NCI-H187 treated with DMSO at 0.1 percent for 48 hours (cell line): ENCODE results near the gene DYNAP.

ENCODE experiments used
- DNase-seq: peaks from one replicate; lab custom pipeline; 2025; lab: John Stamatoyannopoulos, UW

Gene DYNAP, protein sequence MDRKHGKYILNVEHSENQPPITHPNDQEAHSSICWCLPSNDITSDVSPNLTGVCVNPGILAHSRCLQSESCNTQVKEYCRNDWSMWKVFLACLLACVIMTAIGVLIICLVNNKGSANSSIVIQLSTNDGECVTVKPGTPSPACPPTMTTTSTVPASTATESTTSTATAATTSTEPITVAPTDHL

DNA sequence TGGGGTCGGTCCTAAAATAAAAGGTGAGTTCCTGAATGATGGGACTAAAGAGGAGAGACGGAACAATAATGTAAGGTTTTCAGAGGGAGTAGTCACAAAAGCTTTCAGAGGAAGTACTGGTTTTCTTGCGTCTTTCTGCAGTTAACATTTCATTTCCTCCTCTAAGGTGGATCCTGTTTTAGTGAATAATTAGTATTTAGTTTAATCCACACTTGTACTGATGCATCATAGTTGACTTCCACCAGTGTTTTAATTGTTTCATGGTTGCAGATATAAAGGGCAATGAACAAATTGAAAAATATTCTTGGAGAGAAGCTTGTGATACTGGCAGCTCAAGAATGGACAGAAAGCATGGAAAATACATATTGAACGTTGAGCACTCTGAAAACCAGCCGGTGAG is at the start of gene DYNAP:
Gene DYNAP (plus strand): TSS at position 301 of the 400 bp plus-strand sequence. CDS start 38 bp downstream, at position 339.
- no peak for DNase-seq

DNA sequence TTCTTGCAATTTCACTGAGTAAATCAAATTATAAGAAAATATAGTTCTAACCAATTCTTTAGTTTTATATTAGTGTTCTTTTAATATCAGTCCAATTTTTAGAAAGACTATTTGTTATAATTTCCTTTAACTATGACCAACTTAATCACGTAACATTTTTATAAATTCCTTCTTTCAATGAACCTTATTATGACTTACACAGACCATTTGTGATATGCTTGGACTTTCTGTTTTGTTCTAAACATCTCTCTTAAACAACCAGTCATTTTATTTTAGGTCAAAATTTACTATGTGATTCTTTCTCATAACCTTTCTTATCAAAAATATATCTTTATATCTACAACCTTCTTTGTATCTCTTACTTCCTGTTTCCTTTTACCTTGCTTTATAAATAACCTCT is 39.5 kb upstream of the DYNAP start:
- DNase-seq: no peak

DNA sequence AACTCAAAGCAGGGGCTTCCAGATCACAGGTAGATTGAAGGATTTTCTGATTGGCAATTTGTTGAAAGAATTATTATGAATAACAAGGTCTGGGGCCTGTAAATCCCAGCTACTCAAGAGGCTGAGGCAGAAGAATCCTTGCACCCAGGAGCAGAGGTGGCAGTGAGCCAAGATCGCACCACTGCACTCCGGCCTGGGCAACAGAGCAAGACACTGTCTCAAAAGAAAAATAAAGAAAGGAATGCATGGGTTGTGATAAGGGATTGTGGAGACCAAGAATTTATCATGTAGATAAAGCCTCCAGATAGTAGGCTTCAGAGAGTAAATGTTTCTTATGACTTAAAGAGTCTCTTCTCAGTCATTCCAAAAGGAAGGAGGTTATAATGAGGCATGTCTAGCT is 35.8 kb upstream of the DYNAP start:
- no peak for DNase-seq

DNA sequence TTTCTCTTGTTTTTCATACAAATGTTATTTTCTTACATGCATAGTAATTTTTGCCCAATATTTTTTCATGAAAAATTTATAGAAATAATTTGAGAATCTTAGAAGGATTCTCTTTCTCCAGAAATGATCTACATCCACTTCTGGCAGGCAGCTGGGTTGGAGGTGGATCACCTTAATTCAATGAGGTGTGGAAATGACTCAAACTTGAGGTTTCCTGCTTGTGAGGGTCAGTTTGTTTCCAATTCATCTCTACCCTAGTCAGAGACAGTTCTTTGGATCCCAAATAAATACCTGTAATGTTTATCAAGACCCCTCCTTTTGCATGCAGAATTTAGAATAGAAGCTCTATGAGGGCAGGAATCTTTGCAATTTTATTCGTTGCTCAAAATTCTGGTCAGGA is 35.0 kb upstream of the DYNAP start:
- no peak for DNase-seq

DNA sequence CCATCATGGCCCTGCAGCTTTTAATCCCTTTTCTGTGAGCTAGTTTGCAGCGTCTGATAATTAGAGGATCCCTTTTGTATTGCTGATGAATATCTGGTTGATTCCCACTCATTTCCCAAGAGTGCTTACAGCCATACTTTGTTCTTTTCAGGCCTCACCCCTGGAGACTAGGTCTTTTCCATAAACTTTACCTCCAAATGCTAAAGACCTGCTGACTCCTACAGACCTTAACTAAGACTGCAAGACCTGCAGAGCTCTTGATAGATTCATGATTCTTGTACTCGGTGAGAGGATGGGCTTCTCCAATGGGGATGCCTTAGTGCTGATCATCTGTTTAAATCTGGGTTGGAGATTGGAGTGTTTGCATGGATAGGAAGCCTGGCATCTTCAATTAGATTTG is 33.1 kb upstream of the DYNAP start:
- no peak for DNase-seq

DNA sequence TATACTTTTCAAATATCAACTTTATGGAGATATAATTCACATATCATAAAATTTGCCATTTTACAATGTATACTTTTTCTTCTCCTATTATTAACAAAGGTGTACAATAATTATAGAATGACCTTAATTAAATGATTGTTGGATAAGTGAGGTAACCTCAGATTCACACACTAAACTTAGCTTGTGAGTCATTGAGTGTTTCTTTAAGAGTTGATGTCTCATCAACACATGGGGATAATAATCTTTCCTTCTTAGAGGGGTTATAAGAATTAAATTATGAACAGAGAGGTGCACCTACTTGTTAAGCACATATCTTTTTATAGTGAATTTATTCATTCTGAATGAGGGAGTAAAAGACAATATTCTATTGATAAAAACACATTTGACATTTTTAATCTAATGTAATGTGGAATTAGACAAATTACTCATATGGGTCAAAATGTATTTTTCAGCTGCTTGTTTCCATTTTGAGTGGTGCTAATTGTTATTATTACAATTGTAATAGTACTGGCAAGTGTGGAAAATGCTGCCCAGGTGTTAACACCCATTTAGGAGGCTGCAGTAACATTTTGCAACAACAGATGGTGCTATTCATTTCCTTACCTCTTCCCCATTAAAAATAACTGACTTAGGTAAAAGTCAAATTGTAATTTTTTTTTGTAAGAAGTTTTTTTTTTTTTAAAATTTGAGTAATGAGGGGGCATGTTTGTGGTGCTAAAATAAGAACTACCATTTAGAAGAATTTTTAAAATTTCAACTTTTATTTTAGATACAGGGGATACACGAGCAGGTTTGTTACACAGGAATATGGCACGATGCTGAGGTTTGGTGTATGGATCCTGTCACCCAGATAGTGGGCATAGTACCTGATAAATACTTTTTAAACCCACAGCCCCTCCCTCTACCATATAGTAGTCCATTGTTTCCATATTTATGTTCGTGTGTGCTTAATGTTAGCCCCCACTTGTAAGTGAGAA is 32.1 kb upstream of the DYNAP start:
- no peak for DNase-seq

DNA sequence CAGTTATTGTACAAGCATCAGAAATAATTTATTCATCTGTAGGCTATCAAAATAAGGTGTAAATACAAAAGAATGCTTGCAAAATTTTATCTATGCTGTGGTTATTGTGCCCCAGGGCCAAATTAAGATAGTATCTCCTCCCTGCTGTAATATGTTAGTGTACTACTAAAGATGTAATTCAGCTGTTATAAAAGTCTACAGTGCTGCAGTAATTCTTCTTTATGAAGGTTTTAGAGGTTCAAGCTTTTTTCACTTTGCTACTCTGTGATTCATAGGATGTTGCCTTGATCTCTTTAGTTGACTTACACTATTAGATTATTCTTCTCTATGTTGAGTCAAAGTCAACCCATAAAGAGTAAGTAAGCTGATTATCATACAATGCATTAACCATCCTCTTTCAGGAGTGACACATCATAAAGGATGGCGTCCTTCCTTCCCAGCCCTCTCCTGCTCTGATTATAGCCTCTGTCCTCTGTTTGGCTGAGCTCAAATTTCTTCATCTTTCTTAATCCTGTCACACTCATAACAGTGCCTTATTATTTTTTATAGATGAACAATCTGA is 29.3 kb upstream of the DYNAP start:
- no peak for DNase-seq

DNA sequence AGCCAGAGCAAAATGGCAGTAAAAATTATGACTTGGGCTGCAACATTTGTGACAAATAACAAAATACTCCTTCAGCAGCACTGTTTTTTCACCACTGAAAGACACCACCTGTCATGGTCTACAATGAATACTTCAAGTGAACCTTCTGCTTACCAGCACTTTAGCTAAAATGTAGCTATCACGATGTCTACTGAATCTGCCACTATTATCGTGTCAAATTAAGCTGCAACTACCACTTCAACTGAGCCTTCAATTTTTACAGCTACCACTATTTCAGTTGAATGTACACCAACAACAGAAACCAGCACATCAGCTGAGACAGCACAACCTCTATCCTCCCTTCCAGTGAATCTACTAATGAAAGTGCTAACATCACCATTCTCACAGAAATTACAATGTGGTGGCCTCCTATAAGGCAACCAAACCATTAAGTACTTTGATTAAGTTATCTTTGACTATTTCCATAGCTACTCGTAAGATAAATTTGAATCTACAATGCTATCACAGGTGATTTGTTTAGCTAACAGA is 10.8 kb upstream of the DYNAP start:
- no peak for DNase-seq

DNA sequence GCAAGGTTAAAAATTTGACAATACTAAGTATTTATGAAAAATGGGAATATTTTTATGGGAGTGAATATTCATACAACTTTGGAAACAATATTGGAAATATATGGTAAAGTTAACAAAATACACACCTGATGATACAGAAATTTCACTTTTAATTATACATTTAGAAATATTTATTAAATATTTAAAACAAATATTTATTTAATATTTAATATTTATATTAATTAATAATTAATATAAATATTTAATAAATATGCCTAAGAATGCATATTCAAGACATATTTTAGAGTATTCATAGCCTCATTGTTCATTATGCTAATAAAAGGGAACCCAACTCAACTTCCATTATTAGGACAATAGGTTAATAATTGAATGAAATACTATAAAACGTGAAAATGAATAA is 7.0 kb upstream of the DYNAP start:
- DNase-seq: no peak

DNA sequence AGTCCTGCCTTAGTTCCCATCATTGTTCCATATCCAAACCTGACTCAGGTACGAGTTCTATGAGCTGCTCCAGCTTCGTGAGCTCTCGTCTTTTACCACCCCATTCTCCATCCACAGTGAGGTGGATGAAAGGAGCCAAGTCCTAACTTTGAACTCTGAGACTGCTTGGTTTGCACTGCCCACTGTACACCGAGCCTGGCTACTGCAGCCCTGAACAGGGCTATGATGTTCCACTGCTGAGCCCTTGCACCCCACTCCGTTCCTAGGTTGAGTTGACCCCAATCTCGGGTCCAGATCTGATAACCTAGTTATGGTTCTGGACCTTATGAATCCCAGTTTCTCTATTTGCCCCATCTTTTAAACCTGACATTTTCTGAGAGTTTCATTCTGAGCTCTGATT is 5.3 kb upstream of the DYNAP start:
- DNase-seq: no peak

DNA sequence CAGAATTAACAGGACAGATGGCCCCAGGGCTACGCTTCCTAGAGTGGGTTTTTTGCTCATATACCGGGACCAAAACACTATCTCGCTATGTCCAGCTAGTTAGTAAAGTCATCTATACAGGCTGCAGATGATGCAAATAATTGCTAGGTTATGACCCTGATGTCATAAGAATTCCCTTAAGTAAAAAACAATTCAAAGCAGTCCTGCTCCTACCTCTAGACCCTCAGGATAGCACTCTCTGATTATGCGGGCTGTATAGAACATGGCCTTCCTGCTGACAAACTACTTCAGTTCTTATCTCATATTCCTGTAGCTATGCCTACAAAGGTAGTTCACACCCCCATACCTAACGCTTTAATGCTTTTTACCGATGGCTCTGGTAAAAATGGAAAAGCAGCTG is 13.2 kb downstream of the DYNAP start:
- no peak for DNase-seq

DNA sequence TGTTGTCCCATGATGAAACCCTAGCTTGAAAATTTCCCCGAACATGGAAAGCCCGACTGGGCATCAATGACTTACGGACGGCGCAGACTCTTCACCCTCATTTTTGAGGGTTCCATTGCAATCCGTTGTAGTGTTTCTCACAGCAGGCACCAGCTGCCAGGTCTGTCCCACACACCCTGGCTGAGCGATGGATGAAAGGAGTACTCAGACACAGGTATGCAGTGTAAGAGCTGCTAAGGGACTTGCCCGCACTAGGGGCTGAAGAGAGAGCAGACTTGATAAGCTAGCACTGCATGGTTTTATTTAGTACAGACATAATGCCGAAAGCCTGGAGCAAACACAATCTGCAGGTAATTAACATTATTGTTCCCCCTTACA is 15.8 kb downstream of the DYNAP start:
- DNase-seq: no peak

DNA sequence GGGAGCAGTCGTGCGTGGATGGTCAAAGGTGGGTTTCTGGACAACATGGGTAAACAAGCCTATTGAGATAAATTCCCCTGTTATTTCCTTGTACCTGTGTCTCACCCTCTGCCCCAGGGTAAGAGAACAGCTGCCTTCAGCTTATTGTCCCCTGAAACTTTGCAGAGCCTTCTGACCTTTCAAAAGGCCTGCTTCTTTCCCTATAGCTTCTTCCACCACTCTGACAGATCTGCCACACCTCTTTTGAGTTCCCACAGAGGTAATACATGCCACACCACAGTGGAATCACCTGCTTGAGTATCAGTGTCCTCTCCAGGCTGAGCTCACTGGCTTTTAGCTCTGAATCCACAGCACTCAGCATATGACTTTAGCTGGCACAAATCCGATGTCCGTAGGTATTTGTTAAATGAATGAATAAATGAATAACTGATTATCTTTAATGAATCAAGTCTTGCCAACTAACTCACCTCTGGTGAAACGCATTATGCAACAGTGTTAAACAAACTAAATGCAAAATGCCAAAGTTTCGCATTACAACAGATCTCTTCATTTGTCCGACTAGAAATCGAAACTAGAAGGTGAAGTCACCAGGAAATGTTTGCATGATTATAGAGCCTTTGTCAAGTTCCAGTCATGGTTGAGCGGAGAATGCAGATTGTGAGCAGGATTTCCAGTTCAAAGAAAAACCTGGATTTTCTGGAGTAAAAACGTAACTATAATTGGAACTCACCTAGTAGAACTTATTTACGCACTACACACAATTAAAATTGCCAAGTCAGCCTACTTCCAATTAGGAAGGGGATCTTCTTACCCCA is 16.4 kb downstream of the DYNAP start:
- no peak for DNase-seq

DNA sequence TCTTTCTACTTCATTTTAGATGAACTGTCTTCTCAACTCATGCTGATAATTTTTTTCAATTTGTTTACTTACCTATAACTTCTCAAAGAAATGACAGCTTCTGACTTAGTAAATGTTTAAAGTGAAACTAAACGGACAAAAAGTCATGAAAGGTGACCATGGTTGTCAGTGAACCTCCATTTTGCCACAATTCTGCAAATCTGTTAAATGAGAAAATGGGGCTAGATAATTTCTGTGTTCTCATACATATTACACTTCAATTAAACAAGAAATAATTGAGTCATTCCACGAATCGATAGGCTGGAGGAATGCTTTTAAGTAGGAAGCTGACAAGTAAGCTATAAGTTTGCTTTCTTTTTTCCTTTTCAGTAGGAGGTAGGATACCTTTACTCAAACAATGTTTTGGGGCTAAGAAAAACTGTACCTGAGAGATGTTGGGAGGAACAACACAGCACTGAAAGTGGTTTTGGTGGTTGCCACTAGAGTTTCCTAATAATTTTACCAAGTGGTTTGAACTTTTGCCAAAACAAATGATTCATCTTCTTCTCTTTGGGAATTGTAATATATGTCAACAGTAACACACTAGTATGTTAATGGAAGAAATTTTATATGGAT is 17.1 kb downstream of the DYNAP start:
- no peak for DNase-seq

DNA sequence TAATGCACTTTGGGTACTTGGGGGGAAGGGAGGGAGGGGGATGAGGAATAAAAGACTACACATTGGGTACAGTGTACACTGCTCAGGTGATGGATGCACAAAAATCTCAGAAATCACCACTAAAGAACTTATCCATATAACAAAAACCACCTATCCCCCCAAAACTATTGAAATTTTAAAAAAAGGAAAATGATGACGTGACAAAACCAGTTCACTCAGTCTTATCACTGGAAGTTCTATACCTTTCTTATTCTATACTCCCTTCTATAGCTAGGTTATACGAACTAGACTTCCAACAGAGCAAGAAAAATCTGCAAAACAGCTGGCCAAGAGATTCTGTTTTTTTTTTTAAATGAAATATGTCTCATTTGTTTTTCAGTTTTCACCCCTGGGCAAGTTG is 20.8 kb downstream of the DYNAP start:
- DNase-seq: no peak

DNA sequence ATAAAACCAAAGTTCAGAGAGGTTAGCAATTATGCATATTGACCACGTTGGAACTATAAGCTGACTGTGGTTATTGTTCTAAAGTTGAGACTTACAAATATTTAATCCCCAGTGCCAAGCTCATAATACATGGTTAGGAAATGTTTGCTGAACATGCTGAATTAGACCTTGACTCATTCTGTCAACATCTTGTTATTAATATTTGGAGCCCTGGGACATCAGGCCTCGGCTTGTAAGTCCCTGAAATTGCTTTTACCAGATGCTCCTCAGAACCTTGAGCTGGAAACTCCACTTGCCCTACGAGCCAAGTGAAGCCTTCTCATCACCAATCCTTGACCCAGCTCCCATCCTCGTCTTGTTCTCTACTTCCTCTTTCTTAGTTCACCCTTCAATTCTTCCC is 21.2 kb downstream of the DYNAP start:
- no peak for DNase-seq

DNA sequence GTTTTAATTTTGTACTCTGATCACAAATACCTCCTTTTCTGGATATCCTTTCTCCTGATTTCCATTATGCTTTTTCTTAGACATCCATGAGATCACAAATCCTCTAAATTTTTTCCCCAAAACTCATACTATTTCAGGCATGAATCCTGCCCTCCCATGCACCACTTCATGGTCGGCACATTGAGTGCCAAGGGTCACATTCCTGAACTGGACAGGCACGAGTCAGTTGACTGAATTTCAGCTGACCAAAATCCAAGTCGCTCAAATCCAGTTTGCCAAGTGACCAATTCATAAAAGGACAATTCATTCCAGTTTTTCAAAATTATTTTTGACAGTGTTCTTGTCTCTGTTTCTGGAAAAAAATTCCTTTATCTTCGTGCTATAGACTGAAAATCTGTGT is 22.1 kb downstream of the DYNAP start:
- no peak for DNase-seq

DNA sequence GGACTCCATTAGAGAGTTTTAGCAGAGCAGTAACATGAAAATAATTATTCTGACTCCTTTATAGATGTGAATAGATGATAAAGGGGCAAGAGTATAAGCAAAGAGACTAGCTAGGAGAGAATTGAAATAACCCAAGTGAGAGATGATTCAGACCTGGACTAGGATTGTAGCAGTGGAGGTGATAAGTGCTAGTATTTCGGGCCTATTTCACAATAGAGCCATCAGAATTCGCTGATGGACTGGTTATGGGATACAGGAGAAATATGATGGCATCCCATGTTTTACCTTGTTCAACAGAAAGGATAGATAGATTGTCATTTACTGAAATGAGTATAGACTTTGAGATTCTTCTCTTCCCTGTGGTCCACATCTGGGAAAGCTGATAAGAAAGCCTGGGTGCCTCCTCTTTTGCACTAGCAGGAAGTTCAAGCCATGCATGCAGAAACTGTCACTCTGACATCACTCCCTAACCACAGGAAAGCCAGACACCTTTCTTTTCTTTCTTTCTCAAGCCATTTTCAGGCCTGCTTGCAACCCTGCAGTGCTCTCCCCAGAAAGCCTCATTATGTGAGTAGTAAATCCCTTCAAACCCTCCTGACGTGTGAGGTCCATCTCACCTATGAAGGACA is 25.3 kb downstream of the DYNAP start:
- no peak for DNase-seq

DNA sequence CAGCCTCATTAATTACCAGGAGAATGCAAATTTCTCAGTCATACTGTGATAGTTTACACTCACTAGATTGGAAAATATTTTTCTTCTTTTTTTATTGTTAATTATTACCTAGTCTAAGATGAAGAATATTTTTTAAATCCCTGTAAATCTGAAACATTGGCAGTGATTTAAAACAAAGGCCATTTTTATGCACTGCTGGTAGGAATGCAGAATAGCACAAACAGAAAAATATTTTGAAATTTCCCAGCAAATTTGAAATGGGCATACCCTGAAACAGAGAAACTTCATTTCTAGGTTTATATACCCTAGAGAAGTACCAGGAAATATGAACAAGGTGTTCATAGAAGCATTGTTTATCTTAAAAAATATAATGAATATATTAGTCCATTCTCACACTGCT is 31.0 kb downstream of the DYNAP start:
- no peak for DNase-seq

DNA sequence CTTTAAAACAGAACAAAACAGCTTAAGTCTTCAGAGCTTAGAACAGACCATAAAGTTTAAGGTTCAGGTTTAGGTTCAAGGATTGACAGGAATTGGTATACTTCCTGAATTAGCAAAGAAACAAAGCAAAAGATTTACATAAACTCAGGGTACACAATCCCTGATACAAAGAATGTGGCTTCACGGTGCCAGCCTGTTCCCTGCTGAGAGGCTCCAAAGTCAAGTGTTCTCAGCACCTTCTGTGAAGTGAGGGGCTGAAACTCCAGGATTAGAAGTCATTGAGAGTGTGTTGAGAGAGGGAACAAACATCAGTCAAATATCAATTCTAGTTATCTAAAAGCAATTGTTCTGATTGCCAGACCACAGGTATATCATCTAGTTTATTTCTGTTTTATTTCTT is 35.7 kb downstream of the DYNAP start:
- no peak for DNase-seq

DNA sequence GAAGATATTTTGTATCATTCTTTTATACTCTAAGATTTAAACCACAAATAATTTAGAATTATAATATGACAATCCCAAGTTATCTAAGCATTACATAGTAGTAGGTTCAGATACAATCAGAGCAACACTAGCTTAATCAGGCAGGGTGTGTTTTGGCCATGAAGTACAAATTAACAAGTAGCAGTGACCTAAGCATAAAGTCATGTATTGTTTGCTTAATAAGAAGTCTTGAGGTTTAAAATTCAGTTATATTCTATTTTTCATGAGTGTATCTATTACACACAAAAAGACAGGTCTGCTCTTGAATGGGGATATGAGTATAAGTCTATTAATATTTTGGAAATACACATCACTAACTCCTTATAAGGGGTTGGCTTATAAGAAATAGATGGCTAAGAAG is 39.9 kb downstream of the DYNAP start:
- DNase-seq: no peak
